CD14-positive monocyte (primary cell): ENCODE data around the gene NEMP1. TPM values are rescaled to one million over a fixed set of nuclear protein-coding genes. Genes with fewer than 3 reads are reported as not detected.

Experiments
- DNase-seq, 3 donors: peaks; one replicate each; pipeline ENCODE4 v3.0.0-alpha.2; 2011 to 2022
- H2AFZ ChIP-seq: 2 replicates; pipeline ENCODE4 v1.6.0; 2012; ENCODE audit warnings: mild to moderate bottlenecking, low read depth, low read length, inconsistent platforms; ENCODE audit not compliant: insufficient read depth, poor library complexity, severe bottlenecking
- H3K27ac ChIP-seq, 2 donors: 1 replicate in 1 of 2; 2 replicates in 1 of 2; pipeline ENCODE4 v1.5.1; 2012 to 2013; ENCODE audit warnings: low read length in 2 of 2, control low read depth in 1 of 2, inconsistent platforms in 1 of 2, low read depth in 1 of 2, mild to moderate bottlenecking in 1 of 2
- H3K27me3 ChIP-seq, 2 donors: one replicate each; pipeline versions ENCODE4 v1.6.0 to v1.6.1; 2011 to 2013; ENCODE audit warnings: low read length in 2 of 2; ENCODE audit not compliant: control insufficient read depth in 2 of 2, insufficient read depth in 2 of 2
- H3K36me3 ChIP-seq, 2 donors: replicated peaks in 1 of 2; 1 replicate in 1 of 2; 2 replicates in 1 of 2; pipeline versions ENCODE4 v1.5.1 to v1.6.1; 2012 to 2013; ENCODE audit warnings: low read length in 2 of 2, control low read depth in 1 of 2, inconsistent platforms in 1 of 2, mild to moderate bottlenecking in 1 of 2; ENCODE audit not compliant: insufficient read depth in 2 of 2, control insufficient read depth in 1 of 2
- H3K4me1 ChIP-seq, 2 donors: 1 replicate in 1 of 2; 2 replicates in 1 of 2; pipeline versions ENCODE4 v1.5.1 to v1.6.1; 2012 to 2013; ENCODE audit warnings: low read length in 2 of 2, control low read depth in 1 of 2, inconsistent platforms in 1 of 2, mild to moderate bottlenecking in 1 of 2, moderate library complexity in 1 of 2; ENCODE audit not compliant: insufficient read depth in 2 of 2, control insufficient read depth in 1 of 2
- H3K4me2 ChIP-seq: replicated peaks from 2 replicates; pipeline ENCODE3; 2012; ENCODE audit warnings: low read length, moderate library complexity, mild to moderate bottlenecking; ENCODE audit not compliant: poor library complexity, severe bottlenecking; ENCODE audit errors: extremely low read depth
- H3K4me3 ChIP-seq, 3 experiments: fragments of 200-600 bp in 1 of 3; sonication (generic) in 1 of 3; replicated peaks in 1 of 3; 1 replicate in 2 of 3; 2 replicates in 1 of 3; pipeline ENCODE4 v1.5.1; 2011 to 2013; ENCODE audit warnings: low read length in 3 of 3, mild to moderate bottlenecking in 3 of 3, control low read depth in 2 of 3, low read depth in 2 of 3, inconsistent platforms in 1 of 3, moderate library complexity in 1 of 3
- H3K79me2 ChIP-seq: 2 replicates; pipeline ENCODE4 v1.6.0; 2012; ENCODE audit warnings: mild to moderate bottlenecking, control low read depth, inconsistent platforms, low read length, moderate library complexity; ENCODE audit not compliant: insufficient read depth
- H3K9ac ChIP-seq: 2 replicates; pipeline ENCODE4 v1.6.0; 2017; ENCODE audit warnings: low read length, mild to moderate bottlenecking; ENCODE audit not compliant: insufficient read depth, poor library complexity, severe bottlenecking
- H3K9me3 ChIP-seq, 2 donors: replicated peaks in 1 of 2; 1 replicate in 1 of 2; 2 replicates in 1 of 2; pipeline versions ENCODE4 v1.5.1 to v1.6.1; 2012 to 2013; ENCODE audit warnings: low read length in 2 of 2, control low read depth in 1 of 2; ENCODE audit not compliant: control insufficient read depth in 1 of 2, insufficient read depth in 1 of 2
- H4K20me1 ChIP-seq: 2 replicates; pipeline ENCODE4 v1.6.0; 2012; ENCODE audit warnings: mild to moderate bottlenecking, low read length, control low read depth, moderate library complexity; ENCODE audit not compliant: insufficient read depth
- H3K27ac Mint-ChIP-seq, 7 donors: one replicate each; pipeline ENCODE4 v1.8.0; 2020; ENCODE audit warnings: mild to moderate bottlenecking in 7 of 7, mixed read lengths in 7 of 7, moderate library complexity in 6 of 7, inconsistent platforms in 2 of 7
- H3K27me3 Mint-ChIP-seq, 3 donors: one replicate each; pipeline ENCODE4 v1.8.0; 2021 to 2022; ENCODE audit warnings: low read depth in 3 of 3, mild to moderate bottlenecking in 3 of 3, mixed read lengths in 3 of 3, moderate library complexity in 3 of 3, inconsistent platforms in 1 of 3
- H3K36me3 Mint-ChIP-seq, 2 donors: one replicate each; pipeline ENCODE4 v1.8.0; 2020; ENCODE audit warnings: mixed read lengths in 2 of 2, inconsistent platforms in 1 of 2, mild to moderate bottlenecking in 1 of 2
- H3K4me1 Mint-ChIP-seq: one replicate; pipeline ENCODE4 v1.8.0; 2020; ENCODE audit warnings: mild to moderate bottlenecking, mixed read lengths
- H3K4me3 Mint-ChIP-seq, 2 donors: one replicate each; pipeline ENCODE4 v1.8.0; 2020; ENCODE audit warnings: mild to moderate bottlenecking in 2 of 2, mixed read lengths in 2 of 2, moderate library complexity in 1 of 2
- H3K9me3 Mint-ChIP-seq, 7 donors: one replicate each; pipeline ENCODE4 v1.8.0; 2020 to 2022; ENCODE audit warnings: mixed read lengths in 7 of 7, mild to moderate bottlenecking in 6 of 7, moderate library complexity in 6 of 7, inconsistent platforms in 2 of 7
- WGBS: methylation state at CpG from one replicate; pipeline ENCODE4 v1.1.5; 2013; ENCODE audit warnings: missing lambda C conversion rate; ENCODE audit not compliant: insufficient coverage; 5-methylcytosine and 5-hydroxymethylcytosine counted together
- intact Hi-C, 2 donors: fragments of 100-400 bp; cut with micrococcal nuclease; formaldehyde crosslinking; loops; one replicate each; pipeline versions ENCODE4 v1.15.0 to v1.15.1; 2023
- polyA plus RNA-seq, 3 donors: library from polyadenylated mRNA; depleted of rRNA in 1 of 3; unstranded in 2 of 3; stranded (reverse) in 1 of 3; fragments of 300-500 nt in 2 of 3; fragments of >200 nt in 1 of 3; fragmentation: Illumina TruSeq in 2 of 3; gene quantifications; 1 replicate in 2 of 3; 2 replicates in 1 of 3; pipeline ENCODE4 v1.2.3, GENCODE V29; 2012 to 2021
- TF ChIP-seq, protein P1 (sequence below): fragments of 200-600 bp; IDR thresholded peaks from one replicate; pipeline ENCODE4 v1.8.0; 2022; ENCODE audit warnings: antibody characterized with exemption, mild to moderate bottlenecking

Gene NEMP1
- polyA plus RNA-seq, 3 donors, result 1.9 to 4.6 (median 2.2) TPM

- peak overlapping the region in 1 of 3 experiments; percentile 69 for H3K4me3 ChIP-seq
- H3K9ac ChIP-seq, result no peak overlapping the region
- H2AFZ ChIP-seq, result no peak overlapping the region
- peak in 2 of 3 donors; percentile 29 to 61 for DNase-seq
- no peaks in the 10 kb centered on the region for H3K79me2 ChIP-seq
- Mint-ChIP-seq H3K27ac (peak overlapping the region; percentile 89 to 98 (median 94)), H3K4me1 (peaks cover 62% of the 10 kb centered on the region), H3K36me3 (no peaks in the 10 kb centered on the region), H3K27me3 (peaks cover 3 to 10% (median 7%) of the 10 kb centered on the region in 3 donors), H3K9me3 (no peaks in the 10 kb centered on the region), H3K4me3 (peak overlapping the region; percentile 49 to 85)
- 0% methylated on average over 1 of the region's 6 CpGs for WGBS
- peak overlapping the region; percentile 85 for H3K27ac ChIP-seq
- TF ChIP-seq, protein P1, sequence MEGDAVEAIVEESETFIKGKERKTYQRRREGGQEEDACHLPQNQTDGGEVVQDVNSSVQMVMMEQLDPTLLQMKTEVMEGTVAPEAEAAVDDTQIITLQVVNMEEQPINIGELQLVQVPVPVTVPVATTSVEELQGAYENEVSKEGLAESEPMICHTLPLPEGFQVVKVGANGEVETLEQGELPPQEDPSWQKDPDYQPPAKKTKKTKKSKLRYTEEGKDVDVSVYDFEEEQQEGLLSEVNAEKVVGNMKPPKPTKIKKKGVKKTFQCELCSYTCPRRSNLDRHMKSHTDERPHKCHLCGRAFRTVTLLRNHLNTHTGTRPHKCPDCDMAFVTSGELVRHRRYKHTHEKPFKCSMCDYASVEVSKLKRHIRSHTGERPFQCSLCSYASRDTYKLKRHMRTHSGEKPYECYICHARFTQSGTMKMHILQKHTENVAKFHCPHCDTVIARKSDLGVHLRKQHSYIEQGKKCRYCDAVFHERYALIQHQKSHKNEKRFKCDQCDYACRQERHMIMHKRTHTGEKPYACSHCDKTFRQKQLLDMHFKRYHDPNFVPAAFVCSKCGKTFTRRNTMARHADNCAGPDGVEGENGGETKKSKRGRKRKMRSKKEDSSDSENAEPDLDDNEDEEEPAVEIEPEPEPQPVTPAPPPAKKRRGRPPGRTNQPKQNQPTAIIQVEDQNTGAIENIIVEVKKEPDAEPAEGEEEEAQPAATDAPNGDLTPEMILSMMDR, result no peak
- no peaks in the 10 kb centered on the region for H4K20me1 ChIP-seq
- no peaks in the 10 kb centered on the region for H3K9me3 ChIP-seq
- H3K4me1 ChIP-seq, result peaks cover 56 to 57% of the 10 kb centered on the region in 2 donors
- H3K27me3 ChIP-seq, result no peaks in the 10 kb centered on the region
- H3K4me2 ChIP-seq, result peak overlapping the region; percentile 75
- H3K36me3 ChIP-seq, result no peaks in the 10 kb centered on the region
- intact Hi-C loops, result no loop called here
Observed at GRCh38 chr12:57046086-57046791, 32.4 kb downstream of the NEMP1 start.

GRCh38 chr12:57044889-57045288 lies 33.7 kb downstream of the NEMP1 start:
- no peaks in the 10 kb centered on the region for H3K27me3 ChIP-seq
- no peaks in the 10 kb centered on the region for H3K79me2 ChIP-seq
- H3K36me3 ChIP-seq, result no peaks in the 10 kb centered on the region
- H3K4me3 ChIP-seq, result no peak overlapping the region
- Mint-ChIP-seq H3K27me3 (peaks cover 3 to 10% (median 7%) of the 10 kb centered on the region in 3 donors), H3K27ac (no peak overlapping the region), H3K4me1 (peaks cover 58% of the 10 kb centered on the region), H3K36me3 (peaks cover 0 to 3% of the 10 kb centered on the region in 2 donors), H3K4me3 (no peak overlapping the region), H3K9me3 (no peaks in the 10 kb centered on the region)
- intact Hi-C loops, result no loop called here
- peaks cover 55 to 57% of the 10 kb centered on the region in 2 donors for H3K4me1 ChIP-seq
- no peak overlapping the region for H3K4me2 ChIP-seq
- 100% methylated on average over 1 of the region's 3 CpGs for WGBS
- H4K20me1 ChIP-seq, result no peaks in the 10 kb centered on the region
- no peak overlapping the region for H2AFZ ChIP-seq
- no peak for DNase-seq
- no peaks in the 10 kb centered on the region for H3K9me3 ChIP-seq
- no peak overlapping the region for H3K27ac ChIP-seq
- TF ChIP-seq, protein P1, result no peak
- H3K9ac ChIP-seq, result no peak overlapping the region
